Right lobe of liver (tissue), 4 donors: ENCODE results near the gene GTF2IRD1.

Experiments
- POLR2A ChIP-seq: fragments of 450-650 bp; IDR thresholded peaks from one replicate; pipeline ENCODE4 v1.6.1; 2017; ENCODE audit warnings: antibody characterized with exemption, mild to moderate bottlenecking
- TF ChIP-seq, protein P1 (sequence below), 4 donors: fragments of 200-600 bp in 3 of 4; fragments of 450-650 bp in 1 of 4; IDR thresholded peaks; one replicate each; pipeline versions ENCODE4 v1.5.1 to v1.8.0; 2016 to 2022; ENCODE audit warnings: antibody characterized with exemption in 4 of 4, mild to moderate bottlenecking in 2 of 4
- donor health status: DM: no; HTN: no; CAD: no.
- donor health status: DM: no; HTN: no; CAD: no.
- donor health status: DM: no; HTN: yes; CAD: no.

- TF ChIP-seq, protein P1, sequence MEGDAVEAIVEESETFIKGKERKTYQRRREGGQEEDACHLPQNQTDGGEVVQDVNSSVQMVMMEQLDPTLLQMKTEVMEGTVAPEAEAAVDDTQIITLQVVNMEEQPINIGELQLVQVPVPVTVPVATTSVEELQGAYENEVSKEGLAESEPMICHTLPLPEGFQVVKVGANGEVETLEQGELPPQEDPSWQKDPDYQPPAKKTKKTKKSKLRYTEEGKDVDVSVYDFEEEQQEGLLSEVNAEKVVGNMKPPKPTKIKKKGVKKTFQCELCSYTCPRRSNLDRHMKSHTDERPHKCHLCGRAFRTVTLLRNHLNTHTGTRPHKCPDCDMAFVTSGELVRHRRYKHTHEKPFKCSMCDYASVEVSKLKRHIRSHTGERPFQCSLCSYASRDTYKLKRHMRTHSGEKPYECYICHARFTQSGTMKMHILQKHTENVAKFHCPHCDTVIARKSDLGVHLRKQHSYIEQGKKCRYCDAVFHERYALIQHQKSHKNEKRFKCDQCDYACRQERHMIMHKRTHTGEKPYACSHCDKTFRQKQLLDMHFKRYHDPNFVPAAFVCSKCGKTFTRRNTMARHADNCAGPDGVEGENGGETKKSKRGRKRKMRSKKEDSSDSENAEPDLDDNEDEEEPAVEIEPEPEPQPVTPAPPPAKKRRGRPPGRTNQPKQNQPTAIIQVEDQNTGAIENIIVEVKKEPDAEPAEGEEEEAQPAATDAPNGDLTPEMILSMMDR (IDR thresholded peaks at IDR 0.05), result no peak
- TF ChIP-seq POLR2A, result no peak
These were observed 11.5 kb downstream of the GTF2IRD1 start for GRCh38 chr7:74464931-74465886.
